ENCODE measurements around the gene PKNOX2. TPM values are rescaled to one million over a fixed set of nuclear protein-coding genes. Genes with fewer than 3 reads are reported as not detected.

PKNOX2 gene
- total RNA-seq, 1 donor from 2014 or later, result 5.8 TPM

DNA sequence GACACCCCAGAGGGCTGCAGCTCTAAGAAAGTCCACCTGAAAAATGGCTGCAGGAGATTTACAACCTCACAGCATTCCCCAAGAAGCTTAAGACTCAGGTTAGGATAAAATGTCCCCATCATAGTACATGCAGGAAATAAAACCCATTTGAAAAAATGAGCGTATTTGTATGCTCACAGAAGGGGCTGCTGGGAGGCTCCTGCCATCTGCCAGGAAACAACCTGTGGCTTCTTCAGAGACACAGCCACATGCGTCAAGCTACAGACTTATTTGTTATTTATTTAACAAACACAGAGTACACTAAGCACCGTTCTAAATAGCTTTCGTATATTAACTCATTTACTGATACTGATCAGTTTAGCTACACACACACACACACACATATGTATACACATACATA lies 258.1 kb downstream of the PKNOX2 start:
- ATAC-seq (ENCODE audit: poor library complexity) (no peak), DNase-seq (no peak)
- intact Hi-C loops (cut with DNase I), result loop anchor here (10.0 kb wide), 1 partner anchor 308 kb away; the partner anchor contains the start of gene TMEM218

DNA sequence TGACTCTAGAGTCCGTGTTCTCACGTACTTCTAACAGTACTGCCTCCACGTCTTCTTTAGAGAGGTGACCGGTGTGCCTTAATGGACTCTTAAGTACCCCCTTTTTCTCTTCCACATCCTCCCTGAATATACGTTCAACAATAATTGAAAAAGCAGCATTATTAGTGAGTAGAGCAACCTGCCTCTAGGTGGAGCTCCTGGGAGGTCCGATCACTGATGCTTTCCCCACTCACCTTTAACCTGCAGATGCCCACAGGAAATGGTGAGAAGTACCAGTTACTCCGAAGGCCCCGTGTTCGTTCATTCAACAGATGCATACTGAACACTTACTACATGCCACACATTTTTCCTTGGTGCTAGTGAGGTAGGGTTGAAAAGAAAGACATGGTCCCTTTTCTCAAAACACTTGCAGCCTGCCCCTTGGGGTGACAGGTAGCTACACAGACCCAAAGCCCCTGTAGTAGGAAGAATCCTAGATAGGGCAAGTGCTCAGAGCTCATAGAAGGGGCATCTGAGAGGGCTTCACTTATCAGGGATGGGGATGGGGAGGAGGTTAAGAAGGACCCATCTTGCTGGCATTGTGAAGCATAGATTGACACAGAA lies 258.8 kb downstream of the PKNOX2 start:
- no peak for ATAC-seq (ENCODE audit: poor library complexity)
- intact Hi-C loops (cut with DNase I), result loop anchor here (10.0 kb wide), 1 partner anchor 309 kb away; the partner anchor contains the start of gene TMEM218
- DNase-seq, result no peak

- ATAC-seq (ENCODE audit: poor library complexity) (peak; percentile 93), DNase-seq (peak; percentile 81)
- intact Hi-C loops (cut with DNase I), result loop anchor here (10.0 kb wide), 1 partner anchor 311 kb away; the partner anchor contains the start of gene TMEM218
These were observed 261.1 kb downstream of the PKNOX2 start for GRCh38 chr11:125425601-125426000.

- DNase-seq, result no peak
- intact Hi-C loops (cut with DNase I), result loop anchor here (10.0 kb wide), 1 partner anchor 312 kb away; the partner anchor contains the start of gene TMEM218
- no peak for ATAC-seq (ENCODE audit: poor library complexity)
These were observed 262.4 kb downstream of the PKNOX2 start for GRCh38 chr11:125426818-125427528.

- DNase-seq (no peak), ATAC-seq (ENCODE audit: poor library complexity) (no peak)
- intact Hi-C loops (cut with DNase I), result loop anchor here (10.0 kb wide), 1 partner anchor 314 kb away; the partner anchor contains the start of gene TMEM218
These were observed 264.1 kb downstream of the PKNOX2 start for GRCh38 chr11:125428486-125429173.

- intact Hi-C loops (cut with DNase I), result loop anchor here (10.0 kb wide), 1 partner anchor 314 kb away; the partner anchor contains the start of gene TMEM218
These were observed 264.7 kb downstream of the PKNOX2 start for GRCh38 chr11:125429174-125429707.

GRCh38 chr11:125429807-125430678 lies 265.5 kb downstream of the PKNOX2 start:
- peak; percentile 57 for ATAC-seq (ENCODE audit: poor library complexity)
- intact Hi-C loops (cut with DNase I), result loop anchor here (10.0 kb wide), 1 partner anchor 315 kb away; the partner anchor contains the start of gene TMEM218
- no peak for DNase-seq

More at GRCh38 chr11:125429174-125429707, 264.7 kb downstream of the PKNOX2 start:
- peak; percentile 48 for ATAC-seq (ENCODE audit: poor library complexity)
- peak; percentile 71 for DNase-seq

DNA sequence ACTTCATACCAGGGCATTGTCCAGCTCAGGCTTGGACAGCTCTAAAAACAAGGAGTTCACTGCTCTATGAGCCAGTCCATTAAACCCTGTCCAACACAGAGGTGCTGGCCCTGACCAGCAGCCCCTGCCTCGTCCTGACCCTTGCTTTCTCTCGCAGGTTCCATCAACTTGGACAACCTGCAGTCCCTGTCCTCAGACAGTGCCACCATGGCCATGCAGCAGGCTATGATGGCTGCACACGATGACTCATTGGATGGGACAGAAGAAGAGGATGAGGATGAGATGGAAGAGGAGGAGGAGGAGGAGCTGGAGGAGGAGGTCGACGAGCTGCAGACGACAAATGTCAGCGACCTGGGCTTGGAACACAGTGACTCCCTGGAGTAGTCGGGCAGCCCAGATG lies 266.5 kb downstream of the PKNOX2 start:
- no peak for DNase-seq
- intact Hi-C loops (cut with DNase I), result no loop called here
- ATAC-seq (ENCODE audit: poor library complexity), result no peak

- intact Hi-C loops (cut with DNase I), result no loop called here
- ATAC-seq (ENCODE audit: poor library complexity) (no peak), DNase-seq (no peak)
These were observed 266.9 kb downstream of the PKNOX2 start for GRCh38 chr11:125431481-125431880.

- peak; percentile 72 for DNase-seq
- intact Hi-C loops (cut with DNase I), result no loop called here
- ATAC-seq (ENCODE audit: poor library complexity), result peak; percentile 82
These were observed 269.0 kb downstream of the PKNOX2 start for GRCh38 chr11:125433454-125434121.

- DNase-seq (no peak), ATAC-seq (ENCODE audit: poor library complexity) (no peak)
- intact Hi-C loops (cut with DNase I), result no loop called here
These were observed 271.1 kb downstream of the PKNOX2 start for GRCh38 chr11:125435461-125436238.

- no peak for DNase-seq
- intact Hi-C loops (cut with DNase I), result no loop called here
- ATAC-seq (ENCODE audit: poor library complexity), result no peak
These were observed 277.3 kb downstream of the PKNOX2 start for GRCh38 chr11:125441648-125442410.

DNA sequence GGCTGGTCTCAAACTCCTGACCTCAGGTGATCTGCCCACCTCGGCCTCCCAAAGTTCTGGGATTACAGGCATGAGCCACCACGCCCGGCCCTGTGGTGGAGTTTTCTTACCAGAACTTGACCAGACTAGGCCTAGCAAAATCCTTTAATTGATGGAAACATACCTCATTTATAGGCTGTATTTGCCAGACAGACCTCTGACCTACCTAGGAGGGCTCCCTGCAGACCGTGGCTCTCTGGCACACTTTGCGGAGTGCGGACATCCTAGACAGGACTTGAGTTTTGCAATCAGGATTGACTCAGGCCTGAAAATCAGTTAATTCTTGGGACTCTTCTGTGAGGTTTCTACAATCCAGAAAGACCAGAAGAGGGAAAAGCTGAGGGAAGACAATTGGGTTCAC lies 278.4 kb downstream of the PKNOX2 start:
- intact Hi-C loops (cut with DNase I), result no loop called here
- DNase-seq (no peak), ATAC-seq (ENCODE audit: poor library complexity) (no peak)

DNA sequence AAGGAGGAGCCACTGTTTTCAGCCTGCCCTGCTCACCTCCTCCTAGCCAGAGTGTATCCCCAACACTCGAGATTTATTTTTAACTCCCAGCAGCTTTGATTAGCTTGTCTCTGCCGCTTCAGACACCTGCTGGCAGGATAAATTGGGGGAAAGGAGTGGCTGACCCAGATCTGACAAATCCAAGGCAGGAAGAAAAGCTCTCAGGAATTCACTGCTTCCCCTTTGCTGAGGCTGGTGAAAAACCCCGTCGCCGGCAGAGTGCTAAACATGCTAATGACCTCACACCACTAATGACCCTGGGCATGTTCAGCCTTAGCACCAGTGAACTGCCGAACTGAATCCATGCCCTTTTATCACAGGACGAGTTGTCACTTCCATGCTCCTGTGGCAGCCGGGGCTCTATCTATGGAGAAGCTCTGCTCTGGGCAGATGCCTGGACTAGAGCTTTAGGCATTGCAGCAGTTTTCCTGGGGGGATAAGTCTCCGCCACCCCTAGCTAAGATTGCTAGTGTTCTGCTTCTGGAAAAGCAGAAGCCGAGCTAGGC lies 279.3 kb downstream of the PKNOX2 start:
- no peak for DNase-seq
- intact Hi-C loops (cut with DNase I), result no loop called here
- ATAC-seq (ENCODE audit: poor library complexity), result peak; percentile 93

GRCh38 chr11:125445731-125446130 lies 281.2 kb downstream of the PKNOX2 start:
- DNase-seq (no peak), ATAC-seq (ENCODE audit: poor library complexity) (no peak)
- intact Hi-C loops (cut with DNase I), result no loop called here

DNA sequence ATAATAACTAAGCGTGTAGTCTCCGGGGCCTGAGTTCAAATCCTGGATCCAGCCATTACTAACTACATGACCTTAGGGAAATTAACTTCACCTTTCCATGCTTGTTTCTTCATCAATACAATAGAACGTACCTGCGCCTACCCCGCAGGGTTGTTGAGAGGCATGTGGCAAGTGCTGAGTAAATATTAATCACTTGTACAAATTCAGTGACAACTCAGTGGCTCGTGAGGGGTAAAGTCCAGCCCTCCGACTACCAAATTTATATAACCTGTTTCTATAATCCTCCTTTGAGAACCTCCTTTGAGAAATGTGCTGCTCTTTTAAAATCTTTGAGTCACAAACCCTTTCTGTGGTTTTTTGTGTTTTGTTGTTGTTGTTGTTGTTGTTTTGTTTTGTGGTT lies 281.7 kb downstream of the PKNOX2 start:
- intact Hi-C loops (cut with DNase I), result no loop called here
- no peak for ATAC-seq (ENCODE audit: poor library complexity)
- DNase-seq, result no peak
